GM19372 (cell line): Measurements from ENCODE around the gene PDPK1.
"Not testable (repeated sequence)": the region's sequence is repeated elsewhere in the genome, so short reads cannot be mapped to it uniquely, and the experiment has no call there.

Experiments used
- ATAC-seq: cut with Tn5 transposase; IDR thresholded peaks from one replicate; pipeline ENCODE4 v1.9.1; 2021; ENCODE audit warnings: mild to moderate bottlenecking, low read depth, moderate library complexity; ENCODE audit not compliant: unreplicated experiment

Gene PDPK1

DNA sequence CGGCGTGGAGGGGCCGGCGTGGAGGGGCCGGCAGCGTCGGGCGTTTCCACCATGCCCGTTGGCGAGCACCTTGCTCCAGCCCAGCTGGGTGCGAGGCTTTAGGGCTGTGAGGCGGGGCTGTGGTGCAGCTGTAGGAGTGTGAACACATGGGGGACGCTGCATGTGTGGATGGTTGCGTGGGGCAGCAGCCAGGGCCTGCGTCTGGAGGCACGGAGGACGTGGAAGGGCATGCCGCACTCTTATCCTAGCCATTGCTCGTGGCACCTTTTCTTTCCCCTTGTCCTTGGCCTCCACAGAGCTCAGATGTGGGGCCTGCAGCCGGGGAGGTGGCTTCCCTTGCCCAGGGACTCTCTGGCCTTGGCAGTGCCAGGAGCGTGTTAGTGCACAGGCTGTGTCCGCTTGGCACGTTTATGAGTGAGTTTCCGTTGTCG, 47.8 kb downstream of the PDPK1 start:
- ATAC-seq: no peak

DNA sequence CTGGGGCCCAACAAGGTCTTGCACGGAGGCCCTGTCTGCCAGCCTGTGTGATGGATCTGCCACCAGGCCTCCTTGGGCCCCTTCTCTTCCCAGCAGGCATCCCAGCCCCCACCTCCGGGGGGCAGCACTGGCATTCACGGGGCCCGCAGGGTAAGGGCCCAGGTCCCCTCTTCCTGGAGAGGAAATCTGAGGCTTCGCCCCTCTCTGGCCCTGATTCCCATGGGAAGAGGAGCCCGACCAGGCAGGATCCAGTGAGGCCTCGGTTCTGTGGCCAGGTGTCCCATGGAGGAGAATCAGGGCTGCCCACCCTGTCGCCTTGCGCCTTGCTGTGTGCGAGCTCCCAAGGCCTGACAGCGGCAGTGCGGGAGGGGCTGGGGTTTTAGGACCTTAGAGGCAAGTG, 48.4 kb downstream of the PDPK1 start:
- ATAC-seq: no peak

DNA sequence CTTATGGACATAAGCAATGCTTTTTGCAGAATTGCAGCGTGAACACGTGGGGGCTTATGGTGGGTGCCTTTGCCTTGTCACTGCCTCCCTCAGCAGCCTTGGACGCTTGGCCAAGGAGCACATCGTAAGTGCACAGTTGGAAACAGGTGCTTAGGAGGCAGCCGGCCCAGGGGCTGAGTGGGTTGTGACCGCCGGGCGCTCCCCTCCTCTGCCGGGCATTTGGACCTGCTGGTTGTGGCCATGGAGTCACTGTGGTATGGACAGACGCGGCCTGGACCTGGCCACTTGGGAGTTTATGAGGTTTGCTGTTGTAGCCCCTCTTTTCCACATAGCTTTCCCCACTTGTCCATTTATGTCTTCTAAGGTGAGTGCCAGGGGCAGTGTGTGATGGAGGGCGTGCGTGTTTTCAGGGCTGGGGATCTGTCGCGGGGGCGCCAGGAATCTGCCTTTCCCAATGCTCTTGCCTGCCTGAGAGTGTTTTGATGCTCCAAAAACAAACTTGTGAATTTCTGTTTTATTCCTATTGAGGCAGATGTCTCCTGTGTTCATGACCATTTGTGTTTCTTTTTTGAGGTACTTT, 49.2 kb downstream of the PDPK1 start:
- ATAC-seq: no peak

DNA sequence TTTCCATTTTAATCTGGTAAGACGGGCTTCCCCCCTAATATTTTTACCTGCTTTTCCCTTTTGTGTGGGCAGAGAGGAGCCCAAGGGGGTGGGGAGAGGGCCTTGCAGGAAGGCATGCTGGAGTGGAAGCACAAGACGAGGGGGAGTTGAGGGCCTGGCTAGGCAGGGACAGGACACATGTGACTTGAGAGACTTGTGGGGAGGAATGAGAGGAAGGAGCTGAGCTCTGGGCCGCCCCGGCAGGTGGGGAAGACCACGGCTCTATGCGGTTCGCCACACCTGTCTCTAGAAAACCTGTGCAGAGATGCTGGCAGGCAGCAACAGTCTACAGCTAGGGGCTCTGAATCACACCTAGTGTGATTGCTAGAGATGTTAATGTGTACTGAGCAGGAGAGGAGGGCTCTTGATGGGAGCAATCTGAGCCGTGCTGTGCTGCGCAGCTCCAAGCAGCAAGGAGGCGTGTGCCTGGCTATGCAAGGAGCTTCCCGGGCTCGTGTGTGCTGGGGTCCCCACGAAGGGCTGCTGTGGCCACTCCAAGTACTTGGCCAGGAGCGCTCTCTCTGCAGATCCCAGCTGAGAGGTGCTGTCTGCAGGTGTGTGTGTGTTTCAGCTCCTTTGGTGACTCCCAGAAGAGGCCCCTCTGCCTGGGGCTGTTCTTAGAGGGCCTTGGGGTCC, 50.2 kb downstream of the PDPK1 start:
- ATAC-seq: no peak

DNA sequence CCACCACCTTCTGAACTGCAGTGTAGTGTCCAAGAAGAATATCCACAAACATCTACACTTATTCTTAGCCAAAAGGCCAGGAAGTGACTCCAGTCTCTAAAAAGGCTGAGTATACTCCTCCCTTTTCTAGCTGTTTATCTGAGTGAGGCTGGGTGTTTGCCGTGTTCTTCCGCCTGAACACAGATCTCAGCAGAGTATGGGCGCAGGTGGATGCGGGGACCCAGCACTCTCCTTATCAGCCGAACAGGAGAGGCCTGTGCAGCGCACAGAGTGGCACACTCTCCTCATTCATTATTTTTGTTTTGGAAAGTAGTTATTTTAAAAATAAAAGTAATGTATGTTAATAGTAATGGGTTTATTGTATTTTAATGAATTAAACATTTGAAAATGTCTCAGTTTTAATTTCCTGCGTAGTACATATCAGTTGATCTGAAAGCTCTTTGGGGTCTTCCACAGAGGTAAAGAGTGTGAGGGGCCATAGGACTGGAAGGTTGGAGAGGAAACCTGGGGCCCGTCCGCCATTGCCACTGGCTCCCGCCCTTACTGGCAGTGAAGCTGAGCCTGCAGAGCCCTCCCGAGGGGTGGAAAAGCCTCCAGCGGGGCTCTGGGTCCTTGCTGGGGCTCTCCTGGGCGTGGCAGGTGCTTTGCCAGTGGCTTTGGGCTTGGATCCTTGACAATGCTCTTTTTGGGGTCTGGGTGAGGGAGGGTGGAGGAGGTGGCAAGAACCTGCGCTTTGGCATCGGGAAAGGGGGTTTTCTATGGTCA, 53.8 kb downstream of the PDPK1 start:
- ATAC-seq: no peak

DNA sequence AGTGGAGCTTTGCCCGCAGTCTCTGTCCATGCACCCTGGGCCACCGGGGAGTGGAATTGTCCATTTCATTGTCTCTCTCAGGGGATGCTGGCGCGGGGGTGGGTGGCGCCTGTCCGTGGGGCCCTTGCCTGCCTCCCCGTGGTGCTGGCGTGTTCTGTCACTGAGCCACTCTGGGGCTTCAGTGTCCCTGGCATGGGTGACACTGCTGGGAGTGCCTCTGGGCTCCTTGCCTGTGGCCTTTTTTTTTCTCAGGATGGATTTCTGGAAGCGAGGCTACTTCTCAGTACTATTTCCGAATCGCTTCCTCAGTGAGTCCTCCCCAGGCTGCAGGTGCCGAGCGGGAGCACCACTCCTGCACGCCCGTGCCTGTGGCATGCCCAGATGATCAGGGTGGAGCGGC, 55.0 kb downstream of the PDPK1 start:
- no peak for ATAC-seq

DNA sequence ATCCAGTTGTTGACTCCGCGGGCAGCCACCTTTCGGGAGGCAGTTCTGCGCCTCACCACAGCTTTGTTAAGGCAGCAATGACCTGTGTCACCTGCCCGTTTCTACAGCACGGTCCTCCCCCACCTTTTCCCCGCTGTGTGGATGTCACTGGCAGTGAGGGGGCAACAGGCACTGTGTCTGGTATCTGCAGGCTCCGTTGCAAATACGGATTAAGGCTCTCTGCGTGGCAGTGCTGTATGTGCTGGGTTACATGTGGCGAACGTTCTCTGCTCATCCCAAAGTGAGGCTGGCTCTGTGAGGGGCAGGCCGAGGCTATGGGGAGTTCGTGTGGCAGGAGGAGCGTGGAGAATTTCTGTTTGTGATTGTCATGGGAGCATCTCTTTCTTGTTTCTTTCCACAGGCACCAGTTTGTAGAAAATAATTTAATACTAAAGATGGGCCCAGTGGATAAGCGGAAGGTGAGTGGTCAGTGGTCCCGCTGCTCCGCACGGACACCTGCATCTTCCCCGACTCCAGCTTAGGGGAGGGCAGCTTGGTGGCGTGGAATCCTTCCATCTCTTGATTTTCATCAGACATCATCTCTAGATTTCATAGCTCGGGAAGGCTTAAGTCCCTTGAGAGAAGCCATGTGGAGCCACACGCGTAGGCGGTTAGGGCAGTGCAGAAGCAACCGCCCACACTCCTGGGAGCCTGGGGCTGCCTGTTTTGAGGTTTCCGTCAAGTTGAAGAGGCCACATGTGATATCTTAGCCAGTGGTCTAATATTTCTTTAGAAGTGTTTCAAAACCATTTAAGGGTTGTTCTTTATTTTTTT, 57.8 kb downstream of the PDPK1 start:
- ATAC-seq: no peak

DNA sequence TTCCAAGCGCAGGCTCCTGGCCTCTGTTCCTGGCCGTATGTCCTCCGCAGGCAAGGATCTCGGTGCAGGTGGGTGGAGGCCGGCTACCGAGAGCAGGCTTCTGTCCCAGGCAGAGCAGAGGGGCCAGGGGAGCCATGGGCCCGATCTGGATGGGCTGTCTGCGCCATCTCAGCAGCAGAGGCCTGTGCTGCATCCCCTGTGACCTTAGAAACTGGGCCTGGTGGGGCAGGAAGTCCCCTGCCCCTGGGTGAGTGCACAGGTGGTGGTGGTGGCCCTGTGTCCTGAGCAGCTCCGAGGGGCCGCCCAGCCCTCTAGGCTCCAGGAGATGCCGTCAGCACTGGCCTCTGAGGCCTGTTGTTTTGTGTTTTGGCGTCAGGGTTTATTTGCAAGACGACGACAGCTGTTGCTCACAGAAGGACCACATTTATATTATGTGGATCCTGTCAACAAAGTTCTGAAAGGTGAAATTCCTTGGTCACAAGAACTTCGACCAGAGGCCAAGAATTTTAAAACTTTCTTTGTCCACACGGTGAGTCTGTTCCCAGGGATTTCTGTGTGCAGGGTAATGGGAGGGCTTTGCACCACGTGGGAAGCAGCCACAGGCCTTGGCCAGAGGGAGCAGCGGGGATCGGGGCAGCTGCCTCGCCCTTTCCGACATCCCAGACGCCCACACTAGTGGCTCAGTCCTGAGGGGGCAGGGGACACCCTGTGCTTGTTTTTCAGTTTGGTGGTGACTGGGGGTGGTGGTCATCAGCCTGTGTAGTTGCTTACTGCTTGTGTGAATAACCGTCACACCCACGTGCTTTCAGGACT, 59.1 kb downstream of the PDPK1 start:
- no peak for ATAC-seq

DNA sequence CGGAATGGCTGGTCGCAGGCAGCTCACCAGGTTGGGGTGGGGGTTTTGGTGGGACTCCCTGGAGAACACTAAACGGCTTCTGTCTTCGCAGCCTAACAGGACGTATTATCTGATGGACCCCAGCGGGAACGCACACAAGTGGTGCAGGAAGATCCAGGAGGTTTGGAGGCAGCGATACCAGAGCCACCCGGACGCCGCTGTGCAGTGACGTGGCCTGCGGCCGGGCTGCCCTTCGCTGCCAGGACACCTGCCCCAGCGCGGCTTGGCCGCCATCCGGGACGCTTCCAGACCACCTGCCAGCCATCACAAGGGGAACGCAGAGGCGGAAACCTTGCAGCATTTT, 59.7 kb downstream of the PDPK1 start:
- no peak for ATAC-seq

DNA sequence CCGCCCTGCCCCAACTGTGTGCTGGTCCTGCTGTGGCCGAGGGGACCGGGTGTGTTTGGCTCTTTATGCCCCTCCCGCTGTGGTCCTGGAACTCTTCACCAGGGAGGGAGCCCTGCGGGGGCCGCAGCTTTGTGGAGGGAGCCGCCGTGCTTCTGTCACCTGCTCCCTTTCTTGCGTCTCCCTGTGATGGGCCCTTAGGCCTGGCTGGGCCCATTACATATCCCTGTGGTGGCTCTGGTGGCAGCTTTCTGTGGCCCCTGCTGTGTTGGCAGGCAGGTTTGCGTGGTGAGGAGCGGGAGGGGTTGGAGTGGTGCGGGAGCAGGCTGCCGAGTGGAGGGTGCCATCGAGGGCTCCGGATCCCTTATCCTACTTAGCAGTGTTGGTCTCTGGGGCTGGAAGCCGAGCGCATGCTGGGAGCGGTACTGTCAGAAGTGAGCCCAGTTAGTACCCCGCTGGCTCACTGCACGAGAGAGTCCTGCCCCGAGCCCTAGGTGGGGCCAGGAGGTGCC, 60.4 kb downstream of the PDPK1 start:
- ATAC-seq: no peak

DNA sequence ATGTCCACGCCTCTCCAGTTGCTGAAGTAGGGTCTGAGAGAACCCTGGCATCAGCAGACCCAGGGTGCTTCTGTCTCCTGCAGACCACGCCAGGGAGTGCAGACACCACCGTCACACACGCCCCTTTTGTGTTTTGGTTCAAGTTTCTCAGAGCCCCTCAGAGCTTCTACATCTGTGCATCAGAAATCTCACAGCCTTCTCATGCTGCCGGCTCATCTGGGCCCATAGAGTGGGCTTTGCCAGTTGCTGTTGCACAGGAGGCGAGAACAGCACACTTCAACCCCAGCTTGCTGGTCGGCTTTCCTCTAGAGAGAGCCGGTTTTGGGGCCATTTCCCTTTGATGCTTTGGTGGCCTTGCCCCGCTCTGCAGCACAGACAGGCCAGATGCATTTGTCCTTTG, 60.9 kb downstream of the PDPK1 start:
- no peak for ATAC-seq

DNA sequence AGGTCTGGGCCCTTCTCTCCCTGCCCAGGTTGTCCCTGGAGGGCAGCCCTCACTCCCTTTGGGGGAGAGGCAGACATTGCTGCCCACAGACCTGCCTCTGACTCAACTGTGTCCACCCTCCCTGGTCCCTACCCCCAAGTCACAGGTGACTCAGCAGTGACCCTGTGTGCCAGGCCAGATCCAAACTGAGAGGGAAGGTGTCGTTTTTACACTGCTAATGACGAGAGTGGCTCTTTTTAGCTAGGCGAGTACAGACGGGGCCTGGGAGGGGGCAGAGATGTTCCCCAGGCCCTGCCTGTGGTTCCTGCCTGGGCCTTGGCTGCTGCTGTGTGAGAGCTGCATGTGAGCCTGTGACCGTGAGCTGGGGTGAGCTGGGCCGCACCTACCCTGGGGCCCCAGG, 61.3 kb downstream of the PDPK1 start:
- ATAC-seq: not testable (repeated sequence)

DNA sequence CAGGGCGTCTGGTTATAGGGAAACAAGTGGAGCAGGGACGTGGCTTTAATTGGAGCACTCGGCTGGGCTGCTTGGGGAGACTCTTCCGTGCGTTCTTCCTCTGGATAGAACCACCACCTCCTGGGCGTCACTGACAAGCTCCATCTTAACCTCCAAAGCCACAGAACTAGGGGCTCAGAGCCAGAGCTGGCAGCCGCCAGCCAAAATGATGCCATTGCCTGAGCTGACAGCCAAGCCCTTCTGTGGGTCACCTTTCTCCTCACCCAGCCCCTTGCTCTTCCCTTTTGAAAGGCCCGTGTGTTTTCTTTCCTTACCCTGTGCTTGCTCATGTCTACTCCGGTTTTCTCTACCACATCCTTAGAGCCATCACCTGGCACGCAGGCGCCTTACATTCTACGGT, 62.0 kb downstream of the PDPK1 start:
- ATAC-seq: not testable (repeated sequence)

DNA sequence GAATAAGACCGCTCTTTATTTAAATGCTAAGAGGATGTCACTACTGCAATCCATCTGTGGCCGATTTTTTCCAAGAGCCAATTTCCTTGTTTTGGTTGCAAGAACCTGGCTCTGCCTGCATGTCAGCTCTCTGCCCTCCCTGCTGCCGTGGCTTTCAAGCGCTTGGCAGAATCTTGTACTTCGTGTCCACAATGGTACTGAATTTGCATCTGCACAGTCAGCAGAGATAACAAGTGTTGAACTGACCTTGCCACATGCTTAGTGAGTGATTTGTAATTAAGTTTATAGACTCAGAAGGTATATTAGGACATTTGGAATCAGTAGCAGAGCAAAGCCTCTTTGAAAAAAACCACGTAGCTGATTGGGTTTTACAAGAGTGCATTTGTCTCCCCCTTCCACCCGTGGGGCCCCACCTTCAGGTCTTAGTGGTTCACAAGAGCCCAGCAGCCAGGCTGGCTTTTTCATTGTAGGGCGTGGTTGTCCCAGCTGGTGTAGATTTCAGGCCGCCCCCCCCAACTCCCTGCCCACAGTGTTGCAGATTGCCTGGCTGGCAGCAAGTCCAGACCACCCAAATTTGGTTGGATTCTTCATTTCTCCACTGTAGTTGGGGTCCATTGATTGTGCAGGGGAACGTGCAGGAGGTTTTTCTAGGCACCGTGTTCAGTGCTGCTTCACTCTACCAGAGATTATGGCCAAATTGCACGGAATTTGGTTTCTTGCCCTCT, 63.6 kb downstream of the PDPK1 start:
- ATAC-seq: not testable (repeated sequence)

DNA sequence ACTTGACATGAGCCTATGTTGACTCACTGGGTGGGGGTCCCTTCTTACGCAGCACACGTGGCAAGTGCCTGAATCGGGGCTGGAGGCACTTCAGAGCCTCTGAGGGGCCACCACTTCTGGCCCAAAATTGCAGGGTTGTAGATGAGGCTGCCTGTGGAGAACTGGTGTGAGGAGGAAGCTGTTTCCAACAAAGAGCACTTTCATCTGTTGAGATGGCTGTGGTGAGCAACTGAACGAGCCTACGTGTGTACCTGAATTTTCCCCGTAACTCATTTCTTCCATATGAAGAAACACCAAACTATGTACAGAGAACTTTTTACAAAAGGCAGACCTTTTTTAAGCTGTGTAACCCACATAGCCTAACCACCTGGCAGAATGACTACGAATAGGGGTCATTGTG, 64.4 kb downstream of the PDPK1 start:
- ATAC-seq: not testable (repeated sequence)

DNA sequence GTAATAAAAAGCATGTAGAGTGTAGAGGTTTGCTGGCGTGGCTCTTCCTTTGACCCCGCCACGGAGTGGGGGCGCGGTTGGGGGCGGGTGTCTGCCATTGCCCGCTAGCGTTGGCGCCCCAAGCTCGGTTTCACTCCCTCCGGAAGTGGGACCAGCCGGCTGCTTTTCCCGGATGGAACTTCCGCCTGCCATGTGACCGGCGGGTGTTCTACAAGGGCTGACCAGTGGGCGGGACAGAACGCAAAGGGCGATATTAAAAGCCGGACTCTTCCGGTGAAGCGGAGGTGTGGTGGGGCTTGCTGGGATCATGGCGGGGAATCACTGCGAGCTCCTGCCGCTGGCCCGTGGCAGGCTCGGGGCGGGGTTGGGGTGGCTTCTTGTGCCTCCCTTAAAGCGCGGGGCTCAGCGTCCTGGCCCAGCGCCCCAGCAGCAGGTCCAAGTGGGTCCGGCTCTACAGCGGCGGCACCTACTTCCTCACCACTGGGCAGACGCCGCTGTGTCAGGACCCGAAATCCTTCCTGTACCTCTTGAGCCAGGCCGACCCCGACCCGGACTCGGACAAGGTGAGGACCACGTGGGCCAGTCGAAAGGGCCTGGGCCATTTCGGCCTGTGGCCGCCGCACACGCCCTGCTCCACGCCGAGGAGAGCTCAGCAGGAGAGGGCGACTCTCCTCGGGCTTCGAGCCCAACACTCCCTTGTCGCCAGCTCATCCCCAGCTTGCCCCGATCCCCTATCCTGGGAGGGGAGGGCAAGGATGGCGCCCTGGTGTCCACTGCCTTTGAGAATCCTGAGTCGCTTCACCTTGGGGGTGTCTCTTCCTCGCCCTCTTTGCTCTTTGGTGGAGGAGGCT, 65.6 kb downstream of the PDPK1 start:
- ATAC-seq: peak; percentile 75

DNA sequence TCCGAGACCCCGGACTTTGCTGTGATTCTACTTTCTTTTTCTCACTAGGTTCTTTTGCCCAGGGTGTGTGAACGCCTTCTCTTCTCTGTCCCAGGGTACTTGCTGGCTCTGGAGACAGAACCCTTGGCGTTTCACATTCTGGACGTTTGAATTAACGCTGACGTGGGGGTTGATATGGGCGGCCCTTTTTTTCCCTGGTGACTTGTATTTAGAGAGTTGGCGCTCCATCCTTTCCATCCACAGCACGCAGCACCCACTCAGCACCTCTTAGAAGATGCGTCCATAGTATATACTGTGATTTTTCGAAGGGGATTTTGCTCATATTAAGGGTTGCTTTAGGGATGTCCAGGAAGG, 66.2 kb downstream of the PDPK1 start:
- ATAC-seq: not testable (repeated sequence)

DNA sequence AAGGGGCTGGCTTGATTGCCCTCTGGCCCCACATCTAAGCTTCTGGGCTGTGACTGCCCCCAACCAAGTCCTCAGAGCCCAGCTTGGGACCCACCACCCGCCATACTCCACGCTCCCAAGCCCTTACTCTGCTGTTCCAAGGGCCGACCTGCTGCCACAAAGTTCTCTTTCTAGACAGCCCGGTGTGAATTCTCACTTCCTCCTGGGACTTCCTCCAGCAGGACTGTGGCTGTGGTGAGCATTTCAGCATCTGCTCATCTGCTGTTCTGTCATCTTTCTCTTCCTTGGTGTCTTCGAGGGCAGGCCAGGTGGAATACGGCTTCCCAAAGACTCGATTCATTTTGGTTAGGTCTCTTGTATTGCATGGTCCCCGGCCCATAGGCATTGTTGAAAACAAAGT, 69.0 kb downstream of the PDPK1 start:
- not testable (repeated sequence) for ATAC-seq

DNA sequence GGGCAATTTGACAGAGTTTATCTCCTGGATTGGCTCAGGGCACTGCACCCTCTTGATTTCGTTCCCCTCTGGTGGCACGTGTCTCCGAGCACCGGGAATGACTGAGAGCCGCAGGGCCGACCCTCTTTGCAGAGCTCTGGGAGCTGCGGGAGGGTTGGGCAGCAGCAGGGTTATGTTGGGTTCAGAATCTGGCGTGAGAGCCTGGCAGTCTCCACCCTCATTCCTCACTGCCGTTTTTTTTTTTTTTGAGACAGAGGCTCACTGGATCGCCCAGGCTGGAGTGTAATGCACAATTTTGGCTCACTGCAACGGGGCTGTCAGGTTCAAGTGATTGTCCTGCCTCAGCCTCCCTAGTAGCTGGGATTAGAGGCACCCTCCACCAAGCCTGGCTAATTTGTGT, 71.5 kb downstream of the PDPK1 start:
- not testable (repeated sequence) for ATAC-seq
